GM18870 (cell line): ENCODE measurements around the gene OR14C36.
"Not testable (repeated sequence)": the region's sequence is repeated elsewhere in the genome, so short reads cannot be mapped to it uniquely, and the experiment has no call there.

Source experiments
- ATAC-seq: cut with Tn5 transposase; IDR thresholded peaks from one replicate; pipeline ENCODE4 v1.9.1; 2021; ENCODE audit warnings: moderate library complexity; ENCODE audit not compliant: unreplicated experiment

OR14C36 gene, protein sequence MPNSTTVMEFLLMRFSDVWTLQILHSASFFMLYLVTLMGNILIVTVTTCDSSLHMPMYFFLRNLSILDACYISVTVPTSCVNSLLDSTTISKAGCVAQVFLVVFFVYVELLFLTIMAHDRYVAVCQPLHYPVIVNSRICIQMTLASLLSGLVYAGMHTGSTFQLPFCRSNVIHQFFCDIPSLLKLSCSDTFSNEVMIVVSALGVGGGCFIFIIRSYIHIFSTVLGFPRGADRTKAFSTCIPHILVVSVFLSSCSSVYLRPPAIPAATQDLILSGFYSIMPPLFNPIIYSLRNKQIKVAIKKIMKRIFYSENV

DNA sequence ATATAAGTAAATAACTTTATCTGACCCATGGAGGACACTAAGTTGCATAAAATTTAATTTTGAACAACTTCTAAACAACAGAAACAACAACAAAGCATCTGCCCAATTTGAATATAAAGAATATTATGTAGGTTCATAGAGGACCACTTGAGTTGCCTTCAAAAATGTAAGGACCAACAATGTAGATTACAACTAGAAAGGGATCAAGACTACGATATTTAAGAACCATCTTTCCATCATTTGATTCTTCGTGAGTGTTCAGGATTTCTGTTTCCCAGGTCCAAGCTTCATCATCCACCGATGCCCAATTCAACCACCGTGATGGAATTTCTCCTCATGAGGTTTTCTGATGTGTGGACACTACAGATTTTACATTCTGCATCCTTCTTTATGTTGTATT, at the start of gene OR14C36:
TSS of gene OR14C36 (plus strand) at position 301 of the 400 bp plus-strand sequence. CDS start at position 301, 0 bp downstream.
- no peak for ATAC-seq

DNA sequence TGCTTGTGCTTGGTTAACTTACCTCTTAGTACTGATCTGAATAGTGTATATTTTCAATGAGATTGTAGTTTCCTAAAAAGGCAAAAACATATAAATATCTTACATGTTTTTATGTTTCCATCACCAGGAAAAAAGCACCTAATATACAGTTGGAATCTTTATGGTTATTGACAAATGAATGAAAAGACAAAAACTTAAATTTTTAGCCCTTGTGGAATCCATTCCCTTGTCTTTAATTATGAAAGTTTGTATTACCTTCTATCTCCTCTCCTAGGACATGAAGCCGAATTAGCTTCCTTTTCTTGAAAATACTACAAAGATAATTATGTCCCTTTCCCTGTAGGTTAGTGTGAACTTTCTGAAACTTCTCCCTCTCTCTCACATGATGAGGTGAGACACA, 45.3 kb upstream of the OR14C36 start, which contains the start of gene OR2T12:
TSS of gene OR2T12 (minus strand) at position 101 of the 400 bp plus-strand sequence. CDS start 7,846 bp downstream, outside the sequence.
- no peak for ATAC-seq

DNA sequence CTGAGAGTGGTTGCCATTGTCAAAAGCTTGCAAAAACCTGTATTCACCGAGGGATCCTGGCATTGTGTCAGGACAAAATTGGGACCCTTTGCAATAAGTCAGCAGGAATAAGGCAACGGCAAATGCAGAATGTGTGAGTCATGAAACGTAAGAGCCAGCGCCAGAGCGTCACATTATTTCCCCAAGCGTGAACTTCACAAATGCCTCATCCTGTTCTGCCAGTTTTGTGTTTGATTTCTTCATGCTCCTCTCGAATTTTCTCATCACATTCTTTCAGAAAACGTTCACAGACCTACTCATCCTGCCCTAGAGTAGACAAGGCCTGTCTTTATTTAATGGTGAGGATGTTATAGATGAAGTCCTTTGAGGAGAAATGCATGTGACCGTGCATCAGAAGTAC, 42.9 kb upstream of the OR14C36 start:
- ATAC-seq: not testable (repeated sequence)

DNA sequence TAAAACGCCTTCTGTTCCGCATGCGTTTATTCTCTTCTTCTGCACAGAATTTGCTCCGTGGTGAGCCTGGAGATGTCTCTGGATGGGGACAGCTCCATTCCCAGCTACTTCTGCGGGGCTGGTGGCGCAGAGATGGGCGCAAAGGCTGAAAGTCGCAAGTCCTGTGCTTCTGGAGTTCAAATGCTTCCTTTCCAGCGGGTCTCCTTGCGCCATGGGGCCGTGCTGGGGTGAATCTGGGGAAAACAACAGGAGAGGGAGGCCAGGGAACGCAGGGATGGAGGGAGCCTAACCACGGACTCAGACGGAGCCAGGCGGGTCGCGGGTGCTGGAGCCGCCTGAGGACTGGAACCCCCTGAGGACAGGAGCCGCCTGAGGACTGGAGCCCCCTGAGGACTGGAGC, 42.5 kb upstream of the OR14C36 start:
- no peak for ATAC-seq

DNA sequence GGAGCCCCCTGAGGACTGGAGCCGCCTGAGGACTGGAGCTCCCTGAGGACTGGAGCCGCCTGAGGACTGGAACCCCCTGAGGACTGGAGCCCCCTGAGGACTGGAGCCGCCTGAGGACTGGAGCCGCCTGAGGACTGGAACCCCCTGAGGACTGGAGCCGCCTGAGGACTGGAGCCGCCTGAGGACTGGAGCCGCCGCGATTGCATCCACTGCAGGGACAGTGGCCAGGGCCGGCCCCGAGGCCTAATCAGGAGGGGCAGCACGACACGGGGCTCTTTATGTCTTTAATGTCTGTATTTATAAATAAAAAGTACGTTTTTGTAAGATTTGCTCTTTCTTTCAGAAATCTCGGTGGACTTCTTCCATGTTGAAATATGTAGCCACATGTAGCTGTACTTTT, 41.8 kb upstream of the OR14C36 start:
- ATAC-seq: not testable (repeated sequence)

DNA sequence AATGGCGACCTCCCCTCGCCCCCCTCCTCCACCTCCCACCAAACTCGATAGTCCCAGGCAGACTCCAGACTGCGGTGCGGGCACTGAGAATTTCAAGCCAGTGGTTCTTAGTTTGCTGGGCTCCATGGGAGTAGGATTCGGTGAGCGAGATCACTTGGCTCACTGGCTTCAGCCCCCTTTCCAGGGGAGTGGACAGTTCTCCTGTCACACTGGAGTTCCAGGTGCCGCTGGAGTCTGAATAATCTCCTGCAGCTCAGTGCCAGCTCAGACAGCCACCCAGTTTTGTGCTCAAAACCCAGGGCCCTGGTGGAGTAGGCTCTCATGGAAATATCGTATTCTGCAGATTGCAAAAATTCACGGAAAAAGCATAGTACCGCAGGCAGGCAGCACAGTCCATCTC, 31.8 kb upstream of the OR14C36 start:
- no peak for ATAC-seq

DNA sequence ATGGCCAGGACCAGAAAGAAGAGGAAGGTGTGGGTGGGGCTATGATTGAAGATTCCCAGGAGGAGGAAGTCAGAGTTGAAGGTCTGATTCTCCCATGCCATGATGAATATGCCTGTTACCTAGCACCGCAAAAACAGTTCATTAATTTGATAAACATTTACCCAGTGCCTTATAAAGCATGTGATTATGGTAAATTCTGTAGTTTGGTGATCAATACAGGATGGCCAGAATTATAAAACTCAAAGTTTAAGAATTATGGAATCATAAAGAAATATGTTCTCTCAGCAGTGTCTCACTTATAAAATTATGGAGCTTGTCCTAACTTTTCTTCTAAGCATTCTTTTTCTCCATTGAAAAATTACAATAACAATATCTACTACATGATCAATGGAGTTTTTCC, 24.1 kb upstream of the OR14C36 start, which contains the start of gene OR2M7:
TSS of gene OR2M7 (minus strand) at position 101 of the 400 bp plus-strand sequence. CDS start at position 101, 0 bp downstream.
- no peak for ATAC-seq

DNA sequence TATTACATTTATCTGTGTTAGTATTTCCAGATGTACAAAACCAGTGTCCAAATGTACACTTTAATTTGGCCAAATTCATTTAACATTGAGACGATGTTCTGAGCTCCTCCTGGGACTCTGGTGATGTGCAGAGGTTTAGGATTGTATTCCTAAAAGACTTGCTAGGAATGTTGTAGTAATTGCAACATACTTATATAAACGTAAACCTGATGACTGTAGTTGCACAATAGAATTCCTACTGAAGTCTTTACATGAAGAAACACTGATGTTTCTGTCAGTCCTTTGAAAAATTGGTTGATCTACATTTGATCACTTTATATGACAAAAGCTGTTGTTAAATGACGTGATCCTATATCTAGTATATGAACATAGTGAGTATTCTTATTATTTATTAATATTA, 5.1 kb upstream of the OR14C36 start:
- no peak for ATAC-seq

DNA sequence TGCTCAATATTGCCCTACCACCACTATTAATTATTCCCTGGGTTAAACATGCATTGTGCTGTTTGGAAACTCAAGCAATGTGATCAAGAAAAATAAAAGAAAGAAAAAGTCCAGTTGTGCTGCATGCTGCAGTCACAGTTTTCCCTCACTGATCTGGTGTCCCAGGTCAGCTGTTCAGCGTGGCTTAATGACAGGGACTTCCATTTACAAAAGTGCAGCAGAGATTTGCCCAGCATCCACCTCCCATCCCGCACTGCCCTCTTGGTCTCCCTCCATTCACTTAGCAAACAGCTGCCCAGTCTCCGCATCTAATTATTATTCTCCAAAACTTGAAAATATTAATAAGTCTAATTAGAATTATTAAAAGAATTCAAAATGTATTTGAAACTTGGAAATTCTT, 10.8 kb downstream of the OR14C36 start:
- ATAC-seq: no peak

DNA sequence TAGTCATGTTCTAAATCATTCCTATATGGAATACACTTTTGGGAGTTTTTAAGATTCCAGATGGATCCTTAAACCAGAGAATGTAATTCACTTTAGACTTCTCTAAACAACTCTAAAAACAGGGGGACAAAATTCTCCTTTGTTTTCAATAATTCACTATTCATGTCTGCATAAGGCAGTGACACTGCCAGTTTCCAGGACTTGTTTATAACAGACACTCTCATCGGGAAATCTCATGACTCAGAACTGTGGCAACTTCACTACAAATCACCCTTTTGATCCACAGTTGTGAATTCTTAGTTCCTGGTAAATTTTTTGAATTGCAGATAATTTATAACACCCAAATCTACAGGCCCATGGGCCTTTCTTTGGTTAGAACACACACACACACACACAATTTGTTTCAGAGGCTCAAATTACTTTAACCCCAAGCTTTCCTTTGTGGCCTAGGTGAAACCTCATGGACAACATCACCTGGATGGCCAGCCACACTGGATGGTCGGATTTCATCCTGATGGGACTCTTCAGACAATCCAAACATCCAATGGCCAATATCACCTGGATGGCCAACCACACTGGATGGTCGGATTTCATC, 12.6 kb downstream of the OR14C36 start, which contains the start of gene OR2T4:
TSS of gene OR2T4 (plus strand) at position 545 of the 595 bp plus-strand sequence. CDS start at position 545, 0 bp downstream.
- no peak for ATAC-seq

DNA sequence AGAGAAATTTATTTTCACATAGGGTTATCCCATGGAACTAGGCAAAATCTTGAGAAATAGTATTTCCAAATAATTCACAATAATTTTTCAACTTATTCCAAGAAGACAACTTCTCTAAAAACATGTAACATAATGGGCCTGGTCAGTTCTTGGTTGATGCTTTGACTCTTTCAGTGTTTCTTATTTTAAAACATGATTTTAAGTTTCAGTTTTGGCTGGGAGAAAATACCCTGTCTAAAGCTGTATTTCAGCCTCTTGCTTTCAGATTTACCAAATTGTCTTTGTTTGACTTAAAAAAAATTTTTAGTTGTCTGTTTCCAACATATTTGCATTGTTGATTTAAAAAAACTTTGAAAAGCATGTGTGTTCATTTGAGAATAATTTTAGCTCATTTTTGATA, 18.0 kb downstream of the OR14C36 start:
- ATAC-seq: no peak

DNA sequence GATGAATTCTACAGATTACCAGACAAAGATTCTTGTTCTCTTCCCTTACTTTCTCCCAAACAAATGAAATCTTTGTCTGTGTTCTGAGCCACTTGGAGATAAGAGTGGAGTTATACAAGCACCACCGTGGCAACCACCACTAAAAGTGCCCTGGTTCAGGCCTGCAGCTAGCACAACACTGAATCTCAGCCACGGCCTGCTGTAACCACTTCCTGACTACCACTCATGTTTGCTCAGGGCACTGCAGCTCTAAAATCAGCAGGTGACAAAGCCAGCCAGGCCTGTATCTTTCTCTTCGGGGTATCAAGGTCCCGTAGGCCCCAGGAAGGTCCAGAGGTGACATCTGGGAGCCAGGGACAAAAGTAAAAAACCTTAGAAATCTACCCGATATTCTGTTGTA, 23.8 kb downstream of the OR14C36 start:
- ATAC-seq: no peak

DNA sequence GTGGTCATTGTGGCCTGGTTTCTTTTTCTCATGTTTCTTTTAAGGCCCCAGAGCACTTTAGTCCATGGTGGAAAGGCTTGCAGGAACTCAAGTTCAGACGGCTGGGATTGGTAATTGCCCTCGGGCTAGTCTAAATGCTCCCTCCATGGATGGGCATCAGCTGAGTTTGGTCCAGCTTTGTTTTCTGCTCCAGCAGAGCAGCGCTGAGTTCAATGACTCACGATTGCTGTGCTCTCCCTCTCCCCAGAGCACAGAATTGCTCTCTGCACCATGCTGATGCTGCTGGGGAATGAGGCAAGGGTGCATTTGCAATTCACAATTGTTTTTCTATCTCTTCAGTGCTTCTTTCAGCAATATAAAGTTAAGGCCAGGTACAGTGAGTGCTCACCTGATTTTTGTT, 25.2 kb downstream of the OR14C36 start:
- no peak for ATAC-seq

DNA sequence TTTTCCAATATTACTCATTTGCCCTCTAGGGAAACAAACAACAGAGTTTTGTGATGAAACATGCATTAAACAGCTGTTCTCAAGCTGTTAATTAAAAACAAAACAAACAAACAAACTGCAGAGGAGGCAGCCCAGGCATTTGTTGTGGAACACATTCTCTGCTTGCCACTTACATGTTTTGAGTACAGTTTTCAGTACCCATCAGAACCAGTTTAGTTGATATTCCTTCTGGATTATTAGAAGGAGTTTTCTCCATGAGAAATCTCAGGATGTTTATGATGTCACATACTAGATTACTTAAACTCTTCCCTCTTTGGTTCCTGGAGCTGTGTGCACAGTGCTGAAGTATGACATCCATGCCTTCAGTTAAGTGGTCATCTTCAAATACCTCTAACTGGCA, 26.9 kb downstream of the OR14C36 start, which contains the start of gene OR2T6:
TSS of gene OR2T6 (plus strand) at position 301 of the 400 bp plus-strand sequence. CDS start 11,863 bp downstream, outside the sequence.
- ATAC-seq: no peak

DNA sequence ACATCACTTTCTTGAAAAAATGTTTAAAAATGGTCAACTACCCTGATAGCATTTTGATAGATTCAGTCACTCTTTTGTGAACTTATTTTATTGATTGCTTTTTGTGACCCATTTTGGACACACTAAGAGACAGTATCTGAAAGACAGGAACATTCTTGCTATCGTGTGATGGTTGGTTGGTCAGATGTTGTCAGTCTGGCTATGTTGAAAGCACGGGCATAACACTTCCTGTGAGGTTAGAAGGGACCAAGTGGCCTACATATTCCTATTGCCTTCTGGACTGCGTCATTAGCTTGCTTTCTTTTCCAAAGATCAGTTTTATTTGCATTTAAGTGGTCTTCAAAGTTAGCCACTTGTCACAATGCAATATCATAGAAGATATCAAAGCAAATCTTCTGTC, 28.3 kb downstream of the OR14C36 start:
- no peak for ATAC-seq

DNA sequence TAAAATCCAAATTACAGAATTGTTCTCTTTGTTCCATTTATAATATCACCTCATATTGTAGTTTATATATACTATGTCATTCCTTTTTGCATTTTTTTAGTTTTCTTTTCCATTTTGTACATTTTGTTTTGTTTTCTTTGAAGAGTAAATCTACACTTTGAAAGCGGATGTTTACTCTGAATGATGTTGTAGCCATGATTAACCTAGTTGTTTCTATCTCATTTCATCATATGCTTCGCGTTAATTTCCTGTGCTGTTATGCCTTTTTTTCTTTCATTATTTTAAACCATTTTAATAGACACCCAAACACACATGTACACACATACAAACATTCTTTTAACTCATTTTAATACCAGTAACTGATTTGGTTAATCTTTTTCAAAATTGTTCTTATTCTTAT, 32.3 kb downstream of the OR14C36 start:
- no peak for ATAC-seq

DNA sequence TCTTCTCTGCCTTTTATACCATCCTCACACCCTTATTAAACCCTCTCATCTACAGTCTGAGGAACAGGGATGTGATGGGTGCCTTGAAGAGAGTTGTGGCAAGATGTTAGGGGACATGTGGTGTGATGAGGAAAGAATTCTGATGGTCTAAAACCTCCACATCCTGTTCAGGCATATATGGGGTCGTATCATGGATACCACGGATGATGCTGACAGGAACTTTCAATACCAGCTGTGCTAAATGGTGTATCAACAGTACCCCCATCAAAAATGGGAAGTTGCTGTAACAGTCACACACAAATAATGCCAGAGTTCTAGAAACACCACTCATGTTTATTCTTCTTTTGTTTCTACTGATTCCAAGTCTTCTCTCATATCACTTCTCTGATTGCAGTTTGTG, 39.9 kb downstream of the OR14C36 start:
- ATAC-seq: no peak

DNA sequence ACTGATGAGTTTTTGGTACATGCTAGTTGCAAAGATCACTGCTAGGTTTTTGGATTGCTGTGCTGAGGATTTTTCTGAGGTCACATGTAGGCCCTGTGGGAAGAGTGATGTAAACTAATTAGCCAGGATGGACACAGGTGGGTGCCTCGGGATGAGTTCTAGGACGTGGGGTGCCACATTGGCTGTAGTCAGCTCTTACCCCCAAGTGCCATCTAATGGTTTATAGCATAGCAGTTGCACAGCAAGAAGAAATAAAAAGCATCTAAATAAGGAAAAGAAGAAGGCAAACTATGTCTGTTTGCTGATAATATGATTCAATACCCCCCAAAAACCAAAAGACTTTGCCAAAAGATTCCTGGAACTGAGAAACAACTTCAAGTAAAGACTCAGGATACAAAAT, 44.5 kb downstream of the OR14C36 start:
- ATAC-seq: no peak
